HUDEP-2 (cell line): ENCODE results near the gene C12orf56.
A peak's percentile ranks its signal among the peaks of the same experiment; 100 is the strongest.

Experiments
- DNase-seq, 76 experiments: peaks; one replicate each; lab custom pipeline; 2025; ENCODE audit not compliant: unreplicated experiment in 76 of 76; lab: John Stamatoyannopoulos, UW

The C12orf56 gene

GRCh38 chr12:64390275-64390851, at the start of gene C12orf56:
Gene C12orf56, minus strand, starts transcription at chr12:64390758. Its CDS starts 193 bp downstream, at chr12:64390565.
- DNase-seq, result peak in 2 of 76 experiments; percentile 17 to 25

DNA sequence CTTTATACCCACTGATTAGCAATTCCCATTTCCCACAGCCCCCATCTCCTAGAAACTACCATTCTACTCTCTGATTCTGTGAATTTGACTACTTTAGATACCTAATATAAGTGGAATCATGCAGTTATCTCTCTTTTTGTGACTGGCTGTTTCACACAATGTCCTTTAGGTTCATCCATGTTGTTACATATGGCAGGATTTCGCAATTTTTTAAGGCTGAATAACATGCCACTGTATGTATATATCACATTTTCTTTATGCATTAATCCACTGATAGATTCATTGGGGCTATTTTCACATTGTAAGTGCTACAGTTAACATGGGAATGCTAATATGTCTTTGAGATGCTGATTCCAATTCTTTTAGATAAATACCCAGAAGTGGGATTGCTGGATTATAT, 49.5 kb upstream of the C12orf56 start:
- DNase-seq, result no peak

- DNase-seq, result no peak
These were observed 43.4 kb upstream of the C12orf56 start for GRCh38 chr12:64433915-64434314.

DNA sequence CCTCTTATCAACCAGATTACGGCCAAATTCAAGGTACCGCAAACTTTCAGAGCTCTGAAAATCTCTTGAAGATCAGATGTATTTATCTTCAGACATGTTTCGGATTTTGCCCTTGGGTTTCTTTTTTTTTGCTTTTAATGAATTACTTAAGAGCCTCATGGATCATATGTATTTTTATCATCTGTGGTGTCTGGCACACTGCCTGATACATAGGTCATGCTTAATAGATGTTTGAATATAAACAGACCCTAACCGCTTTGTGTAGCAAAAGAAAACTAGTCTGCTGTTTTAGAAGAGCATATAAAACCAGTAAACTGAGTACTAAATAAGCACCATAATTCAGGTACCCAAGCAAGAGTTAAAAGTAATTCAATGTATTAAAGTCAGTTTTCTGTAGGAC, 41.2 kb upstream of the C12orf56 start:
- no peak for DNase-seq

DNA sequence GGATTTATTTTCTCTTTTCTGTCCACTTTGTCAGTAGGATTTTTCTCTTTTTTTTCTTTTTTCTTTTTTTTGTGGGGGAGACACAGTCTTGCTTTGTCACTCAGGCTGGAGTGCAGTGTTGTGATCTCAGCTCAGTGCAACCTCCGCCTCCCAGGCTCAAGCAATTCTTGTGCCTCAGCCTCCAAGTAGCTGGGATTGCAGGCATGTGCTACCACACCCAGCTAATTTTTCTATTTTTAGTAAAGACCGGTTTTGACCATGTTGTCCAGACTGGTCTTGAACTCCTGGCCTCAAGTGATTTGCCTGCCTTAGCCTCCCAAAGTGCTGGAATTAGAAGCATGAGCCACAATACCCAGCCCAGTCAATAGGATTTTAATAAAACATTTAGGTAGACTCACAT, 40.3 kb upstream of the C12orf56 start:
- DNase-seq, result no peak

DNA sequence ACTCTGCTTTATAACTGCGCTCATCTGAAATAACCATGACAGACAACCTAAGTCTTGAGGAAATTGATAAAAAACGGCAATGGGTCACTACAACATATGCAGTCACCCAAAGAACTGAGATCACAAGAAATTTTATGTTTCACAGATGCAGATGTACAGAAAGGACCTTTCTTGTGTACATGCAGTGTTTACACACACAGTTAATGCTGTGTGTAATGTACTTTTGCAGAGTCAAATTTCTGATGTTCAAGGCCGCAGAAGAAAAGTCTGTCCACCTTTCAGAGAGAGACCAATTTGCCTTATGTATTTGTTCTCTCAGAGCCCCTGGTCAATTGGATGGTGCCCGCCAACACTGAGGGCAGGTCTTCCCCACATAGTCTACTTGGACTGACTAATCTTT, 38.4 kb upstream of the C12orf56 start:
- no peak for DNase-seq

- no peak for DNase-seq
These were observed 37.4 kb upstream of the C12orf56 start for GRCh38 chr12:64427988-64428387.

GRCh38 chr12:64419696-64420095, 29.1 kb upstream of the C12orf56 start:
- DNase-seq, result no peak

GRCh38 chr12:64418209-64418608, 27.7 kb upstream of the C12orf56 start:
- no peak for DNase-seq

DNA sequence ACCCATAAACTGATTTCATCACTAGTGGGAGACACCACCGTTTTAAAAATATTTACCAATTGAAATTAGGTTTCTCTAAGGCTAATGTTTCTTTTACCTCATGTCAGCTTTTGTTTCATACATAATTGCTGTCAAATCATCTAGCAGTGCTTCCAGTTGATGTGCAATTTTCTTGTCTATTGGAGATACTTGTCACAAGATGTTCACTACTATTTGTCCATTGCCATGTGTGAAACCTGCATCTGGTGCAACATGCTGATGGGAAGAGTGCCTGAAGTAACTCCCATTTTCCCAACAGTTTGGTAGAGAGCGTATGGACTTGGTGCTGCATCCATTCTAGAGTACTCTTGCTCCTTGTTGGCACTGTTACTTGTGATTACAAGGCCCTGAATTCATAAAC, 23.3 kb upstream of the C12orf56 start:
- DNase-seq, result no peak

DNA sequence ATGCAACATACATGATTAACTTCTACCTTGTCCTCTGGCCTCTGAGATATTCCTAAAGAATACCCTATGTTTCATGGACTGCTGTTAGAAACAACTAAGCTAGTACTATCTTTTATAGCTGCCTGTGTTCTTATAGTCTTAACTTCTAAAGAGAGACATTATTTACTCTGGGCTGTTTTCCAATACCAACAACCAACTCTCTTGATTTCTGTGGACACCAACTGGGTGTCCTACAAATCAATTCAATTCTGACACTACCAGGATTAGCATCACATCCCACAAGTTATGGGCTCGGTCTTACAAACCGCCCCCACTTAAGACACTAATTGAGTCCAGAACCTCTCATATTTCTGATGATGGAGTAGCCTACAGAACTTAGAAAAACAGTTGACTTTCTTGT, 21.9 kb upstream of the C12orf56 start:
- no peak for DNase-seq

- DNase-seq, result no peak
These were observed 20.9 kb upstream of the C12orf56 start for GRCh38 chr12:64411427-64411826.

DNA sequence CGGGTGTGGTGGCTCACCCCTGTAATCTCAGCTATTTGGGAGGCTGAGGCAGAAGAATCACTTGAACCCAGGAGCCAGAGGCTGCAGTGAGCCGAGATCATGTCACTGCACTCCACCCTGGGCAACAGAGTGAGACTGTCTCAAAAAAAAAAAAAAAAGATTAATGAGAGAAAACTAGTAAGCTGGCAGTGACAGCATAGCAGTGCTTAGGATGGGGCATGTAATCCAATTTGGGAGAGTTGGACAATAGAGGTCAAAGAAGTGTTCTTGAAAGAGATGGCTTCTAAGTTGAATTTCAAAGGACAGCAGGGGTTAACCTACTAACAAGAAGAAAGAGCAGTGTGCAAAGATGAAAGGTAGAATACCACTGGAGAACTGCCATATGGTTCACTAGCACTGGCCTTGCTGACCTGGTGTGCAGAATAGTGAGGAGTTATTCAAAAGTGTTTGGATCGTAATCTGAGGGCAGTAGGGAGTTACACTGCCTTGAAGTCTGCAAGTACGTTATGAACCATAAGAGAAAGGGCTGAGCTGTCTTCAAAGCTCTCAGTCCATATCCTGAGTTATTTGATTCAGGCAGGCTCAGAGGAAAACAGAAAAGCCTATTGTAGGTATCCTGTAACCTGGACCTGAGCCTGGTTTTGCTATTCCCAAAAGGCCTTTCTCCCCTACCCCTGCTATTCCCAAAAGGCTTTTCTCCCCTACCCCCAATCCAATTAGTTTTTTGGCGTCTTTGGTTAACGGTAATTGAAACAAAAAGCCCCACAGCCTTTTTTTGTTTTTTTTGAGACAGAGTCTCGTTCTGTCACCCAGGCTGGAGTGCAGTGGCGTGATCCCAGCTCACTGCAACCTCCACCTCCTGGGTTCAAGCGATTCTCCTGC, 17.0 kb upstream of the C12orf56 start:
- no peak for DNase-seq

DNA sequence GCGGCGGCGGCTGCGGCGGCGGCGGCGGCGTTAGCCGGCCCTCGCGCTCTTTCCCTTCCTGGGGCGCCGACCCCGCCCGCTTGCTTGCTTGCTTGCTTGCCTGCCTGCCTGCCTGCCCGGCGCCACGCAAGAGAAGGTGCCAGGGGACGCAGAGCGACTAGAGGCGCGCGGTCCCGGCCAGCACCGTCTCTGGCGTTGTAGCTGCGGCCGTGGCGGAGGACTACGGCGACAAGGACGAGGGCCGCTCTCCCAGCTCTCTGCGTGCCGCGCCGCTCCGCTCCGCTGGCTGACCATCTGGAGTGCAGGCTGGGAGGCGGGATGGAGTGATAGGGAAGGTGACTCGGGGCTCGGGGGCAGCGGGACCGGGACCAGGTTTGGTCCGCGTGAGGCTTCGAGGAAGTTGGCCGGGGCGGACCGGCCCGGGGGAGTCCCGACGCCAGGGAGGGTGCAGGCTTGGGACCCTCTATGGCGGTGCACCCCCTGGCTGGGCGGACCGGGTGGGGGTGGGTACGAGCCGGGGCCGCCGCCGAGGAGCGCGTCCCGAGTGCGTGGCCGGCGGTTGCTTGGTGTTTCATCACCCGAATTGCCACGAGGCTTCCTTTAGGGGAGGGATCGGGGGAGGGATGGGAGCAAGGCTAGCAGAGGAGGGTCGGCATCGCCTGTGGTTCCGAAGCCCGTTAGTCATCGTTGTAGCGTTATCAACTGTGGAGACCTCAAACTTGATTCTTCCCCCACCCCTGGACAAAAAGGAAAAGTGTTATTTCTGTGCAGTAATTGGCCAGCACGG, 14.1 kb upstream of the C12orf56 start:
- DNase-seq, result peak in 69 of 76 experiments; percentile 8 to 79 (median 47)

DNA sequence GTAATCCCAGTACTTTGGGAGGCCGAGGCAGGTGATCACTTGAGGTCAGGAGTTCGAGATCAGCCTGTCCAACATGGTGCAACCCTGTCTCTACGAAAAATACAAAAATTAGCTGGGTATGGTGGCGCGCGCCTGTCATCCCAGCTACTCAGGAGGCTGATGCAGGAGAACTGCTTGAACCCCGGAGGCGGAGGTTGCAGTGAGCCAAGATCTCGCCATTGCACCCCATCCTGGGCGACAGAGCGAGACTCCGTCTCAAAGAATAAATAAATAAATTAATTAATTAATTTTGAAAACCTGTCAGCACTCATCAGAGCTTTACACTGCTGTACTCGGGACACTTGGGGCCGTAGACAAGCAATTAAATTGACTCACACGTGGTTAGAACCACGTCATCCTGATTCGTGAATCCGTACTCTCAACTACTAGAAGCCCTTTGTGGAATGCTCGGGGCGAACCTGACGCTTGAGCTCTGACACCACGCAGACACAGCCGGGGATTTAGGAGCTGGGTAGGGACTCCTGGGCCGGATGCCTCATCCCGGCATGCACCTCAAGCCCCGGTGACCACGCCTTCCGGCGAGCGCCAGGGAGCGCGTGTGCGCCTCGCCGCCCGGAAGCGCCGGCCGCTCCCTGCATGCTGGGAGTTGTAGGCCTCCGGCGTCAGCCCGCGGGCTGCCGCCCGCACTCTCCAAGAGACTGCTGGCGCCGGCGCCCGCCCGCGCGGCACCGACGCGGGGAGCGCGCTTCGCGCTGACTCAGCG, 13.3 kb upstream of the C12orf56 start, which contains the start of gene XPOT:
Gene XPOT (plus strand): TSS at position 686 of the 763 bp plus-strand sequence. CDS start 5,644 bp downstream, outside the sequence.
- peak in 75 of 76 experiments; percentile 19 to 95 (median 86) for DNase-seq

GRCh38 chr12:64402181-64402580, 11.6 kb upstream of the C12orf56 start:
- no peak for DNase-seq

- peak in 62 of 76 experiments; percentile 3 to 81 (median 44) for DNase-seq
These were observed 9.5 kb upstream of the C12orf56 start for GRCh38 chr12:64400041-64400440.

DNA sequence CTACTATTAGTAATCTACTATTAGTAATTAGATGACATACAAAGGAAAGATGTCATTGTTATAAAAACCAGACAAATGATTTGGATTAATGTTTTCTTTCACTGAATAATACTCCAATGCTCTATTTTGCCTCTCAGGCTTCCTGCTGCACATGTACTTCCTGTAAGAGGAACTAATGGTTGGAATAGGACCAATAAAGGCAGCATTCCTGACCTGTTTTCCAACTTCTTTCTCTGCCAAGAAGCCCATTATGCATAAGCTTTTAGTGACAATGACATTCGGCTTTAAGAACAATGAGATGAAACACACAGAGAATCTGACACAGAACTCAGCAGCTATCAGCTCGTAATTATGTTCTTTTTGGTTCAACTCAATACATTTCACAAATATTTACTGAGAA, 5.2 kb upstream of the C12orf56 start:
- DNase-seq, result no peak

GRCh38 chr12:64392221-64392620, 1.7 kb upstream of the C12orf56 start:
- peak in 4 of 76 experiments; percentile 1 to 19 (median 8) for DNase-seq

DNA sequence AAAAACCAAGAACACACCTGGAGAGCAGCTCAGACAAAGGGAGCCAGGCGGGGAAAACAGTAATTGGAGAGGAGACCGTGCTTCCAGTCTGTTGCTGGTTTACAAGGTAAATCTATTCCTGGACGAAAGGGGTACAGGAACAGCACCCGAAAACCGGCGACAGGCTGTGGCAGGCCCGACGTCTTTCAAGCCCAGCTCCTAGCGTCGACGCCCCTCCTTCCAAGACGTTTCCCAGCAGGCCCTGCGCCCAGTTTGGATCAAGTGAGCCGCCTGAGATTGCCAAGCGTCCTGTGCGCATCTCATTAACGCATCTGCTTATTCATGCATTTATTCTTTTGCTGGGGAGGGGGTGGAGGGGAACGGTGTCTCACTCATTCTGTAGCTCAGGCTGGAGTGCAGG, 1.4 kb downstream of the C12orf56 start:
- DNase-seq, result no peak
